ENCODE results near the gene NR1D1. TPM values are rescaled to one million over a fixed set of nuclear protein-coding genes. Genes with fewer than 3 reads are reported as not detected.

Gene NR1D1
- total RNA-seq, 4 donors from 2014 or later: 62.1 to 184 (median 96.0) TPM

GRCh38 chr17:40084477-40084876 is 15.9 kb downstream of the NR1D1 start:
- H3K4me3 ChIP-seq: no peak overlapping the region
- 95% methylated on average over 14 of the region's 14 CpGs for WGBS
- H3K36me3 ChIP-seq: peaks cover 74% of the 10 kb centered on the region
- DNase-seq (ENCODE audit: low spot score in 2 of 2): no peak
- H3K27me3 ChIP-seq: no peaks in the 10 kb centered on the region
- H3K9me3 ChIP-seq: no peaks in the 10 kb centered on the region
- TF ChIP-seq POLR2A (IDR thresholded peaks at IDR 0.05) (no peak), CTCF (IDR thresholded peaks at IDR 0.05) (no peak), EP300 (IDR thresholded peaks at IDR 0.05) (no peak), POLR2AphosphoS5 (IDR thresholded peaks at IDR 0.05) (no peak)
- H3K4me1 ChIP-seq: no peaks in the 10 kb centered on the region
- no peak overlapping the region for H3K27ac ChIP-seq

DNA sequence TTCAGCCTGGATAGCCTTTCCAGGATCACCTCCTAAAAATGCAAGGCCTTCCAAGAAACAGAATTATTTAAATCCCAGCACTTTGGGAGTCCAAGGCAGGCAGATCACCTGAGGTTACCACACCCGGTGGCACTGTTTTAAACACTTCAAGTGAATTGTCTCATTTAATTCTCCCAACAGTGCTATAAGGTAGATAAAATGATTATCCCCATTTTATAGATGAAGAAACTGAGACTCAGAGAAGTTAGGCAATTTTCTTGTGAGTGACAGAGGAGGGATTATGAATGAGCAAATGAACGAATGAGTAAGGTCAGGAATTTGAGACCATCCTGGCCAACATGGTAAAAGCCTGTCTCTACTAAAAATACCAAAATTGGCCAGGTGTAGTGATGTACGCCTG is 20.8 kb downstream of the NR1D1 start:
- TF ChIP-seq EP300 (IDR thresholded peaks at IDR 0.05) (no peak), POLR2AphosphoS5 (IDR thresholded peaks at IDR 0.05) (no peak)
- Histone ChIP-seq H3K9me3 (no peaks in the 10 kb centered on the region), H3K27me3 (no peaks in the 10 kb centered on the region), H3K4me1 (peaks cover 23% of the 10 kb centered on the region), H3K4me3 (no peak overlapping the region), H3K27ac (no peak overlapping the region), H3K36me3 (peaks cover 55% of the 10 kb centered on the region)
- no peak for DNase-seq (ENCODE audit: low spot score in 2 of 2)
- 90% methylated on average over 3 of the region's 3 CpGs for WGBS

GRCh38 chr17:40076591-40076990 is 23.8 kb downstream of the NR1D1 start:
- peaks cover 47% of the 10 kb centered on the region for H3K36me3 ChIP-seq
- peak overlapping the region; percentile 91 for H3K27ac ChIP-seq
- H3K4me3 ChIP-seq: no peak overlapping the region
- H3K9me3 ChIP-seq: no peaks in the 10 kb centered on the region
- H3K4me1 ChIP-seq: peaks cover 53% of the 10 kb centered on the region
- WGBS: 89% methylated on average over 7 of the region's 7 CpGs
- no peaks in the 10 kb centered on the region for H3K27me3 ChIP-seq
- TF ChIP-seq EP300 (IDR thresholded peaks at IDR 0.05) (no peak), CTCF (IDR thresholded peaks at IDR 0.05) (no peak), POLR2A (IDR thresholded peaks at IDR 0.05) (no peak), POLR2AphosphoS5 (IDR thresholded peaks at IDR 0.05) (no peak)
- DNase-seq (ENCODE audit: low spot score in 2 of 2): no peak

- Histone ChIP-seq H3K36me3 (peaks cover 45% of the 10 kb centered on the region), H3K4me3 (peak overlapping the region; percentile 22), H3K27me3 (no peaks in the 10 kb centered on the region), H3K4me1 (peaks cover 58% of the 10 kb centered on the region), H3K9me3 (no peaks in the 10 kb centered on the region), H3K27ac (peak overlapping the region; percentile 91)
- DNase-seq (ENCODE audit: low spot score in 2 of 2): no peak
- WGBS: 43% methylated on average over 8 of the region's 8 CpGs
- no peak for TF ChIP-seq EP300 (IDR thresholded peaks at IDR 0.05)
- TF ChIP-seq POLR2A (IDR thresholded peaks at IDR 0.05): no peak
- TF ChIP-seq POLR2AphosphoS5 (IDR thresholded peaks at IDR 0.05): no peak
- no peak for TF ChIP-seq CTCF (IDR thresholded peaks at IDR 0.05)
Observed at GRCh38 chr17:40075942-40076498, 24.4 kb downstream of the NR1D1 start.

DNA sequence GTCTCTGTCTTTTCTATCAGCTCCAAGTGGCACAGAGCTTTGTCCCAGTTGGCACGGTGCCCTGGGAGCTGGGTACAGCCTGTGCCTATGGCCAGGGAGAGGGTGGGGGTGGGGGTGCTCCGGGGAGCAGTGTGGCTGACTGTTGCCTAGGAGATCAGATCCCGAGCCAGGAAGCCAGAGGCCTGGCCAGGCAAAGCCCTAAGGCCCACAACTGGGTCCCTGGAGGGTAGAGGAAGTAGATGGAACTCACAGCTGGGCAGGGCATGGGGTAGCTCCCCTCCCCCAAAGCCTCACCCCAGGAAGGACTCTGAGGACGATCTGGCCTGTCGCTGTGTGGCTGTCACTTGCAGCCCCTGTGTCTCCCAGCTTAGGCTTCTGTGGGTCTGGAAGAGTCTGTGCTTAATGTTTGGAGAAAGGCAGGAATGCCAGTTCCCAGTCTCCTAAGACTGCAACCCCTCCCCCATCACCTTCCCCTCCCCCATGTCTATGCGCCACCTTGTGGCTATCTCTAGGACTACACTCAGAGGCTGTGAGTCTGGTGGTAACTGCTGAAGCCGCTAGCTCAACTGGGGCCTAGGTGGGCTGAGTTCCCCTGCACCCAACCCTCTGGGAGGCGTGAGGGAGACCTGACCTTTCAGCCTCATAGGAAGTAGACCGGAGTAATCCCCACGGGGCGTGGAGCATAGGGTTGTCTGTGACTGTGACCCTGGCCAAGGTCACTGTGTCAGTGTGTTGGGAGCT is 25.0 kb downstream of the NR1D1 start:
- H3K9me3 ChIP-seq: no peaks in the 10 kb centered on the region
- 8% methylated on average over 5 of the region's 11 CpGs for WGBS
- TF ChIP-seq CTCF (IDR thresholded peaks at IDR 0.05) (peak; percentile 87 to 88), EP300 (IDR thresholded peaks at IDR 0.05) (no peak), POLR2AphosphoS5 (IDR thresholded peaks at IDR 0.05) (peak in 1 of 3 donors; percentile 13), POLR2A (IDR thresholded peaks at IDR 0.05) (no peak)
- peak overlapping the region; percentile 91 for H3K27ac ChIP-seq
- peak in 1 of 2 donors; percentile 90 for DNase-seq (ENCODE audit: low spot score in 2 of 2)
- H3K4me1 ChIP-seq: peaks cover 65% of the 10 kb centered on the region
- no peaks in the 10 kb centered on the region for H3K27me3 ChIP-seq
- peak overlapping the region; percentile 22 for H3K4me3 ChIP-seq
- H3K36me3 ChIP-seq: peaks cover 42% of the 10 kb centered on the region

Data from suprapubic skin (tissue), 4 donors.